HL-60 (cell line): ENCODE data around the gene ZNF804A.

Experiments
- GABPA ChIP-seq: IDR thresholded peaks from 2 replicates; pipeline ENCODE4 v1.6.1; 2012; ENCODE audit warnings: low read depth
- POLR2AphosphoS5 ChIP-seq: IDR thresholded peaks from 2 replicates; pipeline ENCODE4 v1.6.1; 2012; ENCODE audit warnings: low read depth
- REST ChIP-seq: IDR thresholded peaks from 2 replicates; pipeline ENCODE4 v1.6.1; 2012; ENCODE audit warnings: low read depth; ENCODE audit not compliant: insufficient replicate concordance
- TF ChIP-seq, protein P1 (sequence below): IDR thresholded peaks from one replicate; pipeline ENCODE4 v1.5.1; 2011; ENCODE audit warnings: low read length, control low read depth, inconsistent platforms; ENCODE audit not compliant: insufficient read depth

DNA sequence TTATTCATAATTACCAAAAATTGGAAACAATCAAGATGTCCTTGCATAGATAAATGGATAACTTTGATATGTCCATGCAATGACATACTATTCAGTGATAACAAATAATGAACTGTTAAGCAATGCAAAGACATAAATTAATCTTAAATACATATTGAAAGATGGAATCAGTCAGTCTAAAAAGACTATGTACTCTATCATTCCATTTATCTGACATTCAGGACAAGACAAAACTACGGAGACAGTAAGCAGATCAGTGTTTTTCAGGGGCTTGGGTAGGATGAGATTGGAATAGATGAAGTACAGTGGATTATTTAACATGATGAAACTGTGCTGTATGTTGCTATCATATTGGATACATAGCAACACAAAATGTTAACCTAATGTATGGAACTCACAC is 21.3 kb upstream of the ZNF804A start:
- TF ChIP-seq POLR2AphosphoS5 (no peak), GABPA (no peak), REST (no peak)
- TF ChIP-seq, protein P1, sequence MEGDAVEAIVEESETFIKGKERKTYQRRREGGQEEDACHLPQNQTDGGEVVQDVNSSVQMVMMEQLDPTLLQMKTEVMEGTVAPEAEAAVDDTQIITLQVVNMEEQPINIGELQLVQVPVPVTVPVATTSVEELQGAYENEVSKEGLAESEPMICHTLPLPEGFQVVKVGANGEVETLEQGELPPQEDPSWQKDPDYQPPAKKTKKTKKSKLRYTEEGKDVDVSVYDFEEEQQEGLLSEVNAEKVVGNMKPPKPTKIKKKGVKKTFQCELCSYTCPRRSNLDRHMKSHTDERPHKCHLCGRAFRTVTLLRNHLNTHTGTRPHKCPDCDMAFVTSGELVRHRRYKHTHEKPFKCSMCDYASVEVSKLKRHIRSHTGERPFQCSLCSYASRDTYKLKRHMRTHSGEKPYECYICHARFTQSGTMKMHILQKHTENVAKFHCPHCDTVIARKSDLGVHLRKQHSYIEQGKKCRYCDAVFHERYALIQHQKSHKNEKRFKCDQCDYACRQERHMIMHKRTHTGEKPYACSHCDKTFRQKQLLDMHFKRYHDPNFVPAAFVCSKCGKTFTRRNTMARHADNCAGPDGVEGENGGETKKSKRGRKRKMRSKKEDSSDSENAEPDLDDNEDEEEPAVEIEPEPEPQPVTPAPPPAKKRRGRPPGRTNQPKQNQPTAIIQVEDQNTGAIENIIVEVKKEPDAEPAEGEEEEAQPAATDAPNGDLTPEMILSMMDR = no peak
